Rectal smooth muscle tissue (tissue), 1 donor: ENCODE results near the gene ARNT2.
A peak's percentile ranks its signal among the peaks of the same experiment; 100 is the strongest.
"Not testable (repeated sequence)": the region's sequence is repeated elsewhere in the genome, so short reads cannot be mapped to it uniquely, and the experiment has no call there.

Experiments used
- H3K27ac ChIP-seq: one replicate; pipeline ENCODE4 v1.7.0; 2013; ENCODE audit warnings: low read depth, low read length, inconsistent platforms
- H3K27me3 ChIP-seq: one replicate; pipeline ENCODE4 v1.7.0; 2013; ENCODE audit warnings: low read length; ENCODE audit not compliant: control insufficient read depth, insufficient read depth
- H3K36me3 ChIP-seq: one replicate; pipeline ENCODE4 v1.7.0; 2013; ENCODE audit warnings: low read length; ENCODE audit not compliant: control insufficient read depth, insufficient read depth
- H3K4me1 ChIP-seq: one replicate; pipeline ENCODE4 v1.7.0; 2013; ENCODE audit warnings: low read length; ENCODE audit not compliant: control insufficient read depth, insufficient read depth
- H3K4me3 ChIP-seq: one replicate; pipeline ENCODE4 v1.7.0; 2013; ENCODE audit warnings: low read length
- H3K9ac ChIP-seq: one replicate; pipeline ENCODE4 v1.7.0; 2013; ENCODE audit warnings: low read length

The ARNT2 gene

DNA sequence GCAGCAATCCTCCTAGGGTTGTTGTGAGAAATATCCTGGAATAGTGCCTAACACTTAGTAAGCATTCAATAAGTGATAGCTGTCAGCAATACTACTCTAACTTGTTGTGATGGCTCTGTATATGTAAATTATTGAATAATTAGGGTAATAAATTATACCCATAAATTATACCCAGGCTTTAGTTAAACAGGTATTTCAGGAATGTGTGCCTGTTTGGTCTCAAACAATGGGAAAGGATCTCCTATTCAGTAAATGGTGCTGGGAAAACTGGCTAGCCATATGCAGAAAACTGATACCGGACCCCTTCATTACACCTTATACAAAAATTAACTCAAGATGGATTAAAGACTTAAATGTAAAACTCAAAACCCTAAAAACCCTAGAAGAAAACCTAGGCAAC lies 14.8 kb upstream of the ARNT2 start:
- H3K36me3 ChIP-seq = no peaks in the 10 kb centered on the region
- H3K27me3 ChIP-seq = no peaks in the 10 kb centered on the region
- H3K4me3 ChIP-seq = no peak overlapping the region
- H3K4me1 ChIP-seq = no peaks in the 10 kb centered on the region
- H3K9ac ChIP-seq = no peak overlapping the region
- H3K27ac ChIP-seq = no peak overlapping the region

- H3K4me1 ChIP-seq = not testable (repeated sequence)
Observed at GRCh38 chr15:80390942-80391341, 13.2 kb upstream of the ARNT2 start.

DNA sequence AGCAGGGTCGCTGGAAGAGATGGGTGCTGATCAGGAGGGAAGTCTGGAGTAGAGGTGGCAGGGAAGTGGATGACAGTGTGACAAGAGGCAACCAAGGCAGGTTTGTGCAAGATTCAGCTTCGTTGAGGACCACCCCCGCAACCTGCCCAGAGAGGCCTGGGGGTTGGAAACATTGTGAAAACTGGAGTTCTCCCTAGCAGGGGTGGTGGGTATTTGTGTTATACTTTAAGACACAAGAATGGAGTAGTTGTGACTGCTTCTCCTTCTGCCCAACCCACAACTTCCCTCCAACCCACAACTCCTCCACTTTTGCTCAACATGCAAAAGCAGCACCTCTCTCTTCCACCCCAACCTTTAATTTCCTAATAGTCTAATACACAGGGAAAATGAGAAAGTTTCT lies 8.6 kb upstream of the ARNT2 start:
- Histone ChIP-seq H3K4me1 (no peaks in the 10 kb centered on the region), H3K4me3 (no peak overlapping the region), H3K27ac (no peak overlapping the region), H3K27me3 (no peaks in the 10 kb centered on the region), H3K36me3 (no peaks in the 10 kb centered on the region), H3K9ac (no peak overlapping the region)

More at GRCh38 chr15:80390942-80391341, 13.2 kb upstream of the ARNT2 start:
- not testable (repeated sequence) for H3K9ac ChIP-seq, H3K4me3 ChIP-seq, H3K27me3 ChIP-seq, H3K36me3 ChIP-seq, H3K27ac ChIP-seq

DNA sequence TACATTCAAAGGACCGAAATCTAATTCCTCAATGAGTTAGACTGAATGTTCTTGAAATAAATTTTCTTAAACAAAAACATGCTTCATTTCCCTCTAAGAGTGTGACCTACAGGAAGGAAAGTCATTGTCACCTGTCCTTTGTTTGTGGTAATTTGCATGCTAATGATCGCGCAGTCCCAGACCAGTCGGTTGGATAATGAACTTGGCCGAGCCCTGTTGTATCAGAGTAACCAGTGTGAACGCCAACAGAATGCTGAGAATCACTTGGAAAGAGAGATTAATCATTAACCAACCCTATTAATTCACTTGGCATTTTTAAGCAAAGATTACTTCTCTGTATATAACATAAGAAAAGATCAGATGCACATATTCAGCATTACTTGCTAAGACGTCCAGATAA lies 8.1 kb upstream of the ARNT2 start:
- H3K27me3 ChIP-seq = no peaks in the 10 kb centered on the region
- no peaks in the 10 kb centered on the region for H3K4me1 ChIP-seq
- H3K27ac ChIP-seq = no peak overlapping the region
- no peaks in the 10 kb centered on the region for H3K36me3 ChIP-seq
- H3K4me3 ChIP-seq = no peak overlapping the region
- H3K9ac ChIP-seq = no peak overlapping the region

- Histone ChIP-seq H3K9ac (no peak overlapping the region), H3K4me3 (no peak overlapping the region), H3K36me3 (no peaks in the 10 kb centered on the region), H3K4me1 (no peaks in the 10 kb centered on the region), H3K27ac (no peak overlapping the region), H3K27me3 (no peaks in the 10 kb centered on the region)
Observed at GRCh38 chr15:80399508-80399907, 4.7 kb upstream of the ARNT2 start.

GRCh38 chr15:80401456-80401855 lies 2.7 kb upstream of the ARNT2 start:
- no peak overlapping the region for H3K4me3 ChIP-seq
- no peak overlapping the region for H3K27ac ChIP-seq
- H3K27me3 ChIP-seq = no peaks in the 10 kb centered on the region
- H3K4me1 ChIP-seq = no peaks in the 10 kb centered on the region
- no peaks in the 10 kb centered on the region for H3K36me3 ChIP-seq
- H3K9ac ChIP-seq = no peak overlapping the region

DNA sequence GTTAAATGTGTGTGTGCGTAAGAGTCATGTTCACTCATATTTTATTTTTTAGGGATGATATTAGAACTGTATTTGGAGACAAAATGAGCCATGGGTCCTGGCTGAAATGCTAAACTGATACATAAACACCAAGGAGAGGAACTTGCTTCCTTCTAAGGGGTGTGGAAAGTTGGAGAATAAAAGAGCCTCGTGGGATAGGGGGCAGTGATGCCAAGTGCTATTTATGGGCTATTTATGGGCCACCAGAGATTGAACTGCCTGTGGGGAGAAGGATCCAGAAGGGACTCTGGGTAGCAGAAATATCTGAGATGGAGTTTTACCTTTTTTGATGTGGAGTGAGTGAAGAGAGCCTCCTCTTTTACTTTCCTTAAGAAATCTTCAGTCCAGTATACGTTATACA lies 1.8 kb upstream of the ARNT2 start:
- no peaks in the 10 kb centered on the region for H3K36me3 ChIP-seq
- H3K27me3 ChIP-seq = no peaks in the 10 kb centered on the region
- H3K4me1 ChIP-seq = no peaks in the 10 kb centered on the region
- H3K9ac ChIP-seq = no peak overlapping the region
- H3K4me3 ChIP-seq = no peak overlapping the region
- no peak overlapping the region for H3K27ac ChIP-seq

GRCh38 chr15:80403712-80404056 lies 498 bp upstream of the ARNT2 start:
- H3K36me3 ChIP-seq = no peaks in the 10 kb centered on the region
- H3K4me1 ChIP-seq = no peaks in the 10 kb centered on the region
- H3K27me3 ChIP-seq = no peaks in the 10 kb centered on the region
- peak overlapping the region; percentile 51 for H3K4me3 ChIP-seq
- H3K9ac ChIP-seq = no peak overlapping the region
- H3K27ac ChIP-seq = peak overlapping the region; percentile 61

DNA sequence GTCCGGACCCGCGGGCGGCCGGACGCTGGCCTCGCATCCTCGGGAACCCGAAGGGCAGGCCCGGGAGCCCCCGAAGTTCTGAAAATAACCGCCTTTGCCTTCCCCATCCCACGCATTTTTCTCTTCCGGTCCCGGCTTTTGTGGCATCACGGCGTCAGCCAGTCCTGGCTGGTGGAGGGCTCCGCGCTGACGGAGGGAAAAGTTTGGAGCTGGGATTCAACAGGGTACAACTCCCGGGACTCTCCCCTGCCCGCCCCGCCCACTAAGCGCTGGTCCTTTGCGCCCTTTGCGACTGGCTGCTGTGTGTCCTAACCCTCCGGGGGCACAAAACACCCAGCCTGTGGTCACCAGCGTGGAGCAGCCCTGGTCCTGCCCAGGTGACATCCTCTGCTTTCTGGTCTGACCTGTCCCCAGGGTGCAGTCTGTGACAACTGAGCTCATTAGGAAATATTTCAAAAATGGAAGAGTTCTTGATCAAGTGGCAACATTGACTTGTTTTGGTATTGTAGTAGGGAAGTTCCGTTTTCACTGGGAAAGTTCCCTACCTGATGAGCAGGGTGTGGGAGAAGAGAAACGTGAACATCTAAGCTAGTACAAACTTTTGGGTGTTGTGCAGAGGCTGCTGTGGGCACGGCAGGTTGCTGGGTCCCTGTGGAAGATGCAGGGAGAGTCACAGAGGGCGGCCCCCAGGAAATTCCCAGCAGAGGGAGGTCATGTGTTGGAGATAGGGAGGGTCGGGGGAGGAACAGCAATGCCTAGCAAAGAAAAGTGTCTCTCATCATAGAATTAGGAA lies 775 bp downstream of the ARNT2 start:
- Histone ChIP-seq H3K27me3 (no peaks in the 10 kb centered on the region), H3K36me3 (no peaks in the 10 kb centered on the region), H3K4me3 (peak overlapping the region; percentile 57), H3K9ac (no peak overlapping the region), H3K27ac (peak overlapping the region; percentile 3), H3K4me1 (no peaks in the 10 kb centered on the region)

DNA sequence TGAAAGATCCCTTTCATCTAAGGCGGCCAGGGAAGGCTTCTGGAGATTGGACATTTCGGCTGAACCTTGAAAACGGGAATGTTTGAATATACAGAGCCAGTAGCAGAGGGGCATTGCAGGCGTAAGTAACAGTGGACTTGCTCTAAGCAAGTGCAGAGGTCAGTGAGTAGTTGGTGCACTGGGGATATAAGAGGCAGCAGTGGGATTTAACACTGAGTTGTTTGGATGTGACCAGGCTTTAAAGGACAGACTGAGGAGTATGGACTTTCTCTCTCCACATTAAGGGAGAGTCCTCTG lies 1.3 kb downstream of the ARNT2 start:
- no peak overlapping the region for H3K27ac ChIP-seq

DNA sequence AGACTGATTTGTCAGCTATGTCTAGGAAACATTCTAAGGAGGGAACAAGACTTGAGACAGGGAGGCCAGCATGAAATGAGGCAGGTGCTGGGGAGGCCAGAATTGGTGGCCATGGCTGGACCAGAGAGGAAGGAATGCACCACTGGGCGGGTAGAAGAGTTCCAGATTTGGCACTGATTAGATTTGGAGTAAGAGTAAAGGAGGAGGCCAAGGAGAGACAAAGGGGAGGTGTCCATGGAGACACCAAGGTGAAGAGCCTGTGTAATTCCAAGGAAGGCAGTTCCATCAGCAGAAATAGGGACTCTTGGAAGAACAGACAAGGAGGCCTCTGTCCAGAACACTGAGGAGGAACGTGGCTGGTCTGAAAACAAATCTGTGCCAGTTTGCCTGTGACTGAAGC lies 1.8 kb downstream of the ARNT2 start:
- H3K4me1 ChIP-seq = no peaks in the 10 kb centered on the region
- no peak overlapping the region for H3K4me3 ChIP-seq
- H3K27ac ChIP-seq = no peak overlapping the region
- H3K9ac ChIP-seq = no peak overlapping the region
- H3K27me3 ChIP-seq = no peaks in the 10 kb centered on the region
- H3K36me3 ChIP-seq = no peaks in the 10 kb centered on the region

More for the DNA sequence above, 1.3 kb downstream of the ARNT2 start:
- H3K27me3 ChIP-seq = no peaks in the 10 kb centered on the region
- H3K4me3 ChIP-seq = no peak overlapping the region
- H3K9ac ChIP-seq = no peak overlapping the region
- H3K36me3 ChIP-seq = no peaks in the 10 kb centered on the region
- no peaks in the 10 kb centered on the region for H3K4me1 ChIP-seq

- Histone ChIP-seq H3K27ac (no peak overlapping the region), H3K9ac (no peak overlapping the region), H3K36me3 (no peaks in the 10 kb centered on the region), H3K27me3 (no peaks in the 10 kb centered on the region), H3K4me3 (no peak overlapping the region), H3K4me1 (no peaks in the 10 kb centered on the region)
Observed at GRCh38 chr15:80411788-80412288, 7.7 kb downstream of the ARNT2 start.

DNA sequence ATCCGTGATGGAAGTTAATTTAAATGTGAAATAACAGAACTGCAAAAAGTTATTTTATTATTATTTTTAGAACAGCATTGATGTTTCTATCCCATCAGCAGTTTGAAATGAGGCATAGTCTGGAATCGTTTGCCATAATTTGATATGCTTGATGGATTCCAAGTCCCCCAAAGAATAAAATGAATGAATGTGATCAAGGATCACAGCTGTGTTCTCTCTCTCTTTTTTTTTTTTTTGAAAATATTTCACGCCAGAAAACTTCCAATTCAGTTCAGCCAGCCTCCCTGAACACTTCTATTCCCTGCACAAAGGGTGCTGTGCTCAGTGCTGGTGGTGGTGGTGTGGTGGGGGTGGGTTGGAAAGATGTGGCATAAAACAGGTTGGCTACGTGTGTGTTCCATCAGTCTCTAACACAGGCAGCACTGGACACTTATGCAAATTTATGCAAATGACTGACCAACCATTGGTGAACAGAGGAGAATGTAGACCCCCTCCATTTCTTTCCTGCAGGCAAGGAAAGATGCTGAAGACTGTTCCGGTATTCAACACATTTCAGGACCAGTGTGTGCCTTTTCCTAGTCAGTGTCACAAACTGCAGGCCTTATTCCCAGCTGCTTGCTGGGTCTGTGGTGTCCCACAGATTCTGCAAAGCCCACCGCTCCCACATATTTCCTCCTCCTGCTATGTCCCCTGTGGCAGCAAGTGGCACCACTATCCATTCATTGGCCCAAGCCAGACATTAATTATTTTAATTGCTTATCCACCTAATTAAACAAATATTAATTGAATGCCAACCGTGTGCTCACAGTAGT lies 10.6 kb downstream of the ARNT2 start:
- no peak overlapping the region for H3K4me3 ChIP-seq

More for the DNA sequence above, 10.6 kb downstream of the ARNT2 start:
- Histone ChIP-seq H3K4me1 (no peaks in the 10 kb centered on the region), H3K27me3 (peaks cover 2% of the 10 kb centered on the region), H3K36me3 (no peaks in the 10 kb centered on the region), H3K9ac (no peak overlapping the region), H3K27ac (no peak overlapping the region)
